ENCODE measurements around the gene IMP4. TPM values are rescaled to one million over a fixed set of nuclear protein-coding genes. Genes with fewer than 3 reads are reported as not detected.
"Not testable (repeated sequence)": the region's sequence is repeated elsewhere in the genome, so short reads cannot be mapped to it uniquely, and the experiment has no call there.

The IMP4 gene
- total and polyA plus RNA-seq, 2 donors (not counting 3 experiments of a cell fraction or from before 2014, with no cell fraction given), result 74.0 to 149 TPM

GRCh38 chr2:130332271-130333073 is 10.2 kb upstream of the IMP4 start:
- Histone ChIP-seq H3K9me1 (replicated peaks; ENCODE audit: control insufficient read depth, extremely low read depth, insufficient read depth, low read length) (no peaks in the 10 kb centered on the region), H4K20me1 (replicated peaks; ENCODE audit: control insufficient read depth, extremely low read depth, insufficient read depth, low read length) (no peaks in the 10 kb centered on the region), H3K9ac (replicated peaks; ENCODE audit: extremely low read depth, insufficient read depth, low read length) (no peak overlapping the region), H3K9me3 (replicated peaks; ENCODE audit: control insufficient read depth, insufficient read depth, low read length) (no peaks in the 10 kb centered on the region), H2AFZ (ENCODE audit: low read depth, low read length) (peak overlapping the region; percentile 86), H3K4me2 (ENCODE audit: insufficient read depth, low read length) (no peak overlapping the region), H3K36me3 (ENCODE audit: control insufficient read depth in 2 of 2, extremely low read depth in 1 of 2, insufficient read depth in 2 of 2, low read length in 2 of 2) (no peaks in the 10 kb centered on the region), H3K4me1 (ENCODE audit: control insufficient read depth, extremely low read depth, insufficient read depth, low read length) (peaks cover 3% of the 10 kb centered on the region), H3K4me3 (replicated peaks in 1 of 3; ENCODE audit: insufficient read depth in 1 of 3, low read depth in 1 of 3, low read length in 3 of 3) (no peak overlapping the region), H3K27me3 (ENCODE audit: control insufficient read depth in 2 of 2, insufficient read depth in 2 of 2, low read length in 2 of 2) (peaks cover 6 to 25% of the 10 kb centered on the region in 2 experiments), H3K79me2 (ENCODE audit: control insufficient read depth, insufficient read depth, low read length) (no peaks in the 10 kb centered on the region), H3K27ac (ENCODE audit: insufficient read depth, low read depth, low read length) (no peak overlapping the region)
- ChIA-PET CTCF (interaction anchor here (0.5 to 7.8 kb wide), 20 partner anchors 10 to 1596 kb away, joined by 3 to 147 read pairs (median 6); partner anchors contain the start of genes IMP4, MZT2B and SMPD4), POLR2A (no interaction called here)
- FAIRE-seq (peak; percentile 94), DNase-seq (ENCODE audit: low read depth, low spot score) (peak; percentile 63)
- TF ChIP-seq CTCF (IDR thresholded peaks at IDR 0.05; ENCODE audit: extremely low read depth in 1 of 2, insufficient read depth in 1 of 2, low read depth in 1 of 2, low read length in 2 of 2) (peak; percentile 92 to 94), JUN (IDR thresholded peaks at IDR 0.05; ENCODE audit: borderline replicate concordance, insufficient read depth, insufficient read length, low read depth) (no peak), EZH2 (IDR thresholded peaks at IDR 0.05; ENCODE audit: borderline replicate concordance, low read depth, low read length, severe bottlenecking) (no peak), FOS (IDR thresholded peaks at IDR 0.05; ENCODE audit: borderline replicate concordance, insufficient read depth, low read length) (no peak), GATA2 (IDR thresholded peaks at IDR 0.05; ENCODE audit: insufficient read depth, insufficient read length, low read depth, low read length) (no peak)
- intact Hi-C loops (cut with micrococcal nuclease), result loop anchor here (1.0 to 10.0 kb wide), 5 partner anchors 88 to 1598 kb away; partner anchors contain the start of gene SMPD4
- dilution Hi-C loops (cut with MboI; ENCODE audit: extremely low pct_ligation_motif_present, low sequenced_read_pairs), result no loop called here
- no TSS peak for BruUV-seq (replicated peaks)

- DNase-seq (ENCODE audit: low read depth, low spot score); H3K9me3 ChIP-seq (replicated peaks; ENCODE audit: control insufficient read depth, insufficient read depth, low read length); dilution Hi-C loops (cut with MboI; ENCODE audit: extremely low pct_ligation_motif_present, low sequenced_read_pairs); H3K4me1 ChIP-seq (ENCODE audit: control insufficient read depth, extremely low read depth, insufficient read depth, low read length); POLR2A ChIA-PET; H3K4me2 ChIP-seq (ENCODE audit: insufficient read depth, low read length); H2AFZ ChIP-seq (ENCODE audit: low read depth, low read length); H4K20me1 ChIP-seq (replicated peaks; ENCODE audit: control insufficient read depth, extremely low read depth, insufficient read depth, low read length); H3K9me1 ChIP-seq (replicated peaks; ENCODE audit: control insufficient read depth, extremely low read depth, insufficient read depth, low read length); H3K9ac ChIP-seq (replicated peaks; ENCODE audit: extremely low read depth, insufficient read depth, low read length); H3K27ac ChIP-seq (ENCODE audit: insufficient read depth, low read depth, low read length); H3K36me3 ChIP-seq (ENCODE audit: control insufficient read depth in 2 of 2, extremely low read depth in 1 of 2, insufficient read depth in 2 of 2, low read length in 2 of 2); FAIRE-seq; BruUV-seq (replicated peaks); H3K79me2 ChIP-seq (ENCODE audit: control insufficient read depth, insufficient read depth, low read length); H3K4me3 ChIP-seq (replicated peaks in 1 of 3; ENCODE audit: insufficient read depth in 1 of 3, low read depth in 1 of 3, low read length in 3 of 3): not testable (repeated sequence)
- CTCF ChIA-PET, result interaction anchor here (1.0 to 7.8 kb wide), 16 partner anchors 9 to 1597 kb away, joined by 3 to 147 read pairs (median 6); partner anchors contain the start of genes IMP4 and SMPD4
- peaks cover 6 to 25% of the 10 kb centered on the region in 2 experiments for H3K27me3 ChIP-seq (ENCODE audit: control insufficient read depth in 2 of 2, insufficient read depth in 2 of 2, low read length in 2 of 2)
- intact Hi-C loops (cut with micrococcal nuclease), result loop anchor here (10.0 kb wide), 2 partner anchors 88 to 1598 kb away; no protein-coding TSS in a partner anchor
These were observed 9.4 kb upstream of the IMP4 start for GRCh38 chr2:130333253-130333652.

Measured in endothelial cell of umbilical vein (primary cell).